ENCODE measurements around the gene PDE1C.

Gene PDE1C

GRCh38 chr7:31720366-31720765 lies 349.8 kb downstream of the PDE1C start:
- DNase-seq (ENCODE audit: low spot score) = no peak
- TF ChIP-seq CTCF (IDR thresholded peaks at IDR 0.05; ENCODE audit: borderline replicate concordance, control extremely low read depth, extremely low read depth, insufficient read depth, missing control alignments) = no peak
- in situ Hi-C loops (cut with MboI; ENCODE audit: low sequenced_read_pairs, unreplicated experiment) = no loop called here

- in situ Hi-C loops (cut with MboI; ENCODE audit: low sequenced_read_pairs, unreplicated experiment) = no loop called here
- DNase-seq (ENCODE audit: low spot score) = no peak
- TF ChIP-seq CTCF (IDR thresholded peaks at IDR 0.05; ENCODE audit: borderline replicate concordance, control extremely low read depth, extremely low read depth, insufficient read depth, missing control alignments) = no peak
These were observed 353.9 kb downstream of the PDE1C start for GRCh38 chr7:31716355-31716754.

- DNase-seq (ENCODE audit: low spot score) = no peak
- TF ChIP-seq CTCF (IDR thresholded peaks at IDR 0.05; ENCODE audit: borderline replicate concordance, control extremely low read depth, extremely low read depth, insufficient read depth, missing control alignments) = no peak
- in situ Hi-C loops (cut with MboI; ENCODE audit: low sequenced_read_pairs, unreplicated experiment) = no loop called here
These were observed 360.0 kb downstream of the PDE1C start for GRCh38 chr7:31710171-31710570.

- TF ChIP-seq CTCF (IDR thresholded peaks at IDR 0.05; ENCODE audit: borderline replicate concordance, control extremely low read depth, extremely low read depth, insufficient read depth, missing control alignments) = no peak
- in situ Hi-C loops (cut with MboI; ENCODE audit: low sequenced_read_pairs, unreplicated experiment) = no loop called here
- DNase-seq (ENCODE audit: low spot score) = no peak
These were observed 363.1 kb downstream of the PDE1C start for GRCh38 chr7:31707089-31707488.

GRCh38 chr7:31705377-31705776 lies 364.8 kb downstream of the PDE1C start:
- in situ Hi-C loops (cut with MboI; ENCODE audit: low sequenced_read_pairs, unreplicated experiment) = no loop called here
- DNase-seq (ENCODE audit: low spot score) = no peak
- no peak for TF ChIP-seq CTCF (IDR thresholded peaks at IDR 0.05; ENCODE audit: borderline replicate concordance, control extremely low read depth, extremely low read depth, insufficient read depth, missing control alignments)

- in situ Hi-C loops (cut with MboI; ENCODE audit: low sequenced_read_pairs, unreplicated experiment) = no loop called here
These were observed 367.9 kb downstream of the PDE1C start for GRCh38 chr7:31702354-31702753.

More at GRCh38 chr7:31702354-31702753, 367.9 kb downstream of the PDE1C start:
- no peak for TF ChIP-seq CTCF (IDR thresholded peaks at IDR 0.05; ENCODE audit: borderline replicate concordance, control extremely low read depth, extremely low read depth, insufficient read depth, missing control alignments)
- no peak for DNase-seq (ENCODE audit: low spot score)

Data from GM13976 (cell line).